HepG2 (cell line): ENCODE data around the gene CTIF. TPM values are rescaled to one million over a fixed set of nuclear protein-coding genes. Genes with fewer than 3 reads are reported as not detected.

ENCODE experiments used
- ATAC-seq: fragments of 200-7000 bp; cut with Tn5 transposase; 3 replicates; pipeline ENCODE4 v1.9.1; 2020; ENCODE audit warnings: mild to moderate bottlenecking, moderate library complexity
- BruUV-seq: library from RNA; stranded (reverse); fragments of 400-500 nt; replicated peaks from 2 replicates; lab custom pipeline; 2021; lab: Mats Ljungman, UMichigan
- CTCF ChIA-PET: fragments of 300-600 bp; formaldehyde crosslinking; extraction: SDS; loops from one replicate; lab custom pipeline; 2021; ENCODE audit warnings: low total read pairs, inconsistent platforms, low intra/inter-chr PET ratio; lab: Yijun Ruan, JAX
- POLR2A ChIA-PET: fragments of 350-600 bp; sonication (Branson Sonifier 250); formaldehyde crosslinking; loops from one replicate; lab custom pipeline; 2020; ENCODE audit warnings: antibody characterized with exemption, inconsistent platforms; lab: Yijun Ruan, JAX
- DNase-seq: peaks from one replicate; pipeline ENCODE4 v3.0.0-alpha.2; 2015; ENCODE audit warnings: low spot score
- FAIRE-seq: peaks from 3 replicates; lab custom pipeline; 2011; peaks lifted over from hg19 to GRCh38; lab: Jason Lieb, UNC
- H2AFZ ChIP-seq: one replicate; pipeline ENCODE4 v1.6.1; 2011; ENCODE audit warnings: low read length, inconsistent platforms
- H3K27ac ChIP-seq: fragments of 300-600 bp; 3 replicates; pipeline ENCODE4 v1.8.0; 2011; ENCODE audit warnings: mixed run types, mild to moderate bottlenecking, mixed read lengths, low read length, inconsistent platforms; ENCODE audit not compliant: insufficient read depth; ENCODE audit errors: extremely low read length
- H3K27me3 ChIP-seq, 2 experiments: fragments of 200-600 bp in 1 of 2; 2 replicates in 1 of 2; 3 replicates in 1 of 2; pipeline versions ENCODE4 v1.6.0 to v1.8.0; 2011; ENCODE audit warnings: low read length in 2 of 2, mild to moderate bottlenecking in 2 of 2, moderate library complexity in 2 of 2, inconsistent platforms in 1 of 2; ENCODE audit not compliant: insufficient read depth in 2 of 2, control insufficient read depth in 1 of 2
- H3K36me3 ChIP-seq, 2 experiments: fragments of 200-600 bp in 1 of 2; replicated peaks in 1 of 2; 2 replicates in 1 of 2; 3 replicates in 1 of 2; pipeline versions ENCODE4 v1.5.1 to v1.8.0; 2011; ENCODE audit warnings: low read length in 2 of 2, inconsistent platforms in 1 of 2; ENCODE audit not compliant: insufficient read depth in 2 of 2, control insufficient read depth in 1 of 2
- H3K4me1 ChIP-seq: 2 replicates; pipeline ENCODE4 v1.5.1; 2012; ENCODE audit warnings: low read length, inconsistent platforms; ENCODE audit not compliant: insufficient read depth
- H3K4me2 ChIP-seq: 2 replicates; pipeline ENCODE4 v1.6.0; 2011; ENCODE audit warnings: low read depth, low read length, inconsistent platforms
- H3K4me3 ChIP-seq, 3 experiments: fragments of 200-600 bp in 1 of 3; sonication (generic), shearing (Covaris generic) in 1 of 3; replicated peaks in 1 of 3; 2 replicates each; pipeline ENCODE4 v1.5.1; 2011 to 2016; ENCODE audit warnings: low read length in 3 of 3, inconsistent platforms in 2 of 3, low read depth in 2 of 3, mild to moderate bottlenecking in 2 of 3, control low read depth in 1 of 3, mixed read lengths in 1 of 3; ENCODE audit not compliant: insufficient read depth in 1 of 3
- H3K79me2 ChIP-seq: one replicate; pipeline ENCODE4 v1.6.1; 2011; ENCODE audit warnings: low read length, inconsistent platforms; ENCODE audit not compliant: insufficient read depth
- H3K9ac ChIP-seq: 2 replicates; pipeline ENCODE4 v1.6.0; 2011; ENCODE audit warnings: mild to moderate bottlenecking, low read depth, low read length, inconsistent platforms; ENCODE audit not compliant: insufficient read depth
- H3K9me3 ChIP-seq: 2 replicates; pipeline ENCODE4 v1.5.1; 2012; ENCODE audit warnings: mild to moderate bottlenecking, low read length
- H4K20me1 ChIP-seq: 2 replicates; pipeline ENCODE4 v1.6.0; 2011; ENCODE audit warnings: inconsistent platforms, mild to moderate bottlenecking, low read length, moderate library complexity; ENCODE audit not compliant: insufficient read depth
- ARNTL ChIP-seq: sonication (generic); formaldehyde crosslinking; IDR thresholded peaks from 2 replicates; pipeline ENCODE4 v1.4.0; 2020; ENCODE audit warnings: mild to moderate bottlenecking, missing genetic modification reagents
- GMEB1 ChIP-seq: sonication (generic); formaldehyde crosslinking; IDR thresholded peaks from 2 replicates; pipeline ENCODE4 v1.5.1; 2020; ENCODE audit warnings: missing genetic modification reagents, mild to moderate bottlenecking, borderline replicate concordance
- HIVEP1 ChIP-seq: sonication (generic); formaldehyde crosslinking; IDR thresholded peaks from 2 replicates; pipeline ENCODE4 v1.4.0; 2020; ENCODE audit warnings: mild to moderate bottlenecking, missing genetic modification reagents
- RARG ChIP-seq: sonication (generic); formaldehyde crosslinking; IDR thresholded peaks from 2 replicates; pipeline ENCODE4 v1.4.0; 2020; ENCODE audit warnings: low read depth, mild to moderate bottlenecking, missing genetic modification reagents
- RBM39 ChIP-seq: fragments of 200-400 bp; formaldehyde crosslinking; IDR thresholded peaks from one replicate; pipeline ENCODE4 v1.6.1; 2018; ENCODE audit warnings: antibody characterized with exemption, mild to moderate bottlenecking, low read depth, low read length; ENCODE audit not compliant: poor library complexity, severe bottlenecking
- SP2 ChIP-seq: sonication (generic); formaldehyde crosslinking; IDR thresholded peaks from 2 replicates; pipeline ENCODE4 v1.5.1; 2020; ENCODE audit warnings: mild to moderate bottlenecking, missing genetic modification reagents
- SRSF4 ChIP-seq: fragments of 200-400 bp; formaldehyde crosslinking; IDR thresholded peaks from one replicate; pipeline ENCODE4 v1.6.1; 2018; ENCODE audit warnings: mild to moderate bottlenecking, low read depth, low read length, moderate library complexity; ENCODE audit not compliant: poor library complexity, severe bottlenecking
- TBP ChIP-seq: sonication (generic); formaldehyde crosslinking; IDR thresholded peaks from 2 replicates; pipeline ENCODE4 v1.5.0; 2020; ENCODE audit warnings: missing genetic modification reagents
- ZBTB3 ChIP-seq: sonication (generic); formaldehyde crosslinking; IDR thresholded peaks from 2 replicates; pipeline ENCODE4 v1.4.0; 2020; ENCODE audit warnings: low read depth, mild to moderate bottlenecking, moderate library complexity, missing genetic modification reagents, borderline replicate concordance
- ZNF263 ChIP-seq: sonication (generic); formaldehyde crosslinking; IDR thresholded peaks from 2 replicates; pipeline ENCODE4 v1.4.0; 2020; ENCODE audit warnings: missing genetic modification reagents
- ZNF430 ChIP-seq: sonication (generic); formaldehyde crosslinking; IDR thresholded peaks from 2 replicates; pipeline ENCODE4 v1.9.0; 2021; ENCODE audit warnings: mild to moderate bottlenecking, missing genetic modification reagents
- ZNF737 ChIP-seq: sonication (generic); formaldehyde crosslinking; IDR thresholded peaks from 2 replicates; pipeline ENCODE4 v1.5.0; 2020; ENCODE audit warnings: missing genetic modification reagents, mild to moderate bottlenecking, borderline replicate concordance
- WGBS: methylation state at CpG from one replicate; pipeline ENCODE4 v1.1.6; 2017; ENCODE audit warnings: low lambda C conversion rate; 5-methylcytosine and 5-hydroxymethylcytosine counted together
- in situ Hi-C: cut with HindIII; loops from 2 replicates; pipeline ENCODE4 v1.10.0; 2017; ENCODE audit warnings: low pct_unique_long_range_greater_than_20kb; ENCODE audit not compliant: extremely low pct_ligation_motif_present
- intact Hi-C: fragments of 100-400 bp; cut with micrococcal nuclease; formaldehyde crosslinking; loops from one replicate; pipeline ENCODE4 v1.10.0; 2022; ENCODE audit not compliant: unreplicated experiment
- polyA plus RNA-seq, 8 experiments: library from polyadenylated mRNA; depleted of rRNA in 3 of 8; stranded (reverse) in 7 of 8; unstranded in 1 of 8; fragments of >200 nt; fragmentation: Illumina TruSeq in 4 of 8; extraction: Trizol in 4 of 8; gene quantifications; 2 replicates each; pipeline versions ENCODE4 v1.2.1 to v1.2.3, GENCODE V29; 2011 to 2016; ENCODE audit warnings: low read depth in 4 of 8, missing spikeins in 1 of 8, mixed read lengths in 1 of 8; ENCODE audit not compliant: insufficient read depth in 1 of 8
- total RNA-seq, 5 experiments: library from RNA; depleted of rRNA; stranded (reverse); fragments of >200 nt; fragmentation: Illumina TruSeq; extraction: Trizol; gene quantifications; 2 replicates each; pipeline ENCODE4 v1.2.3, GENCODE V29; 2016; ENCODE audit warnings: low read depth in 1 of 5

CTIF gene
- total and polyA plus RNA-seq, 2 of the 13 experiments (the other 11 are each of a cell fraction or from before 2014, with no cell fraction given) = 18.2 to 28.0 TPM

GRCh38 chr18:48828691-48829442, 290.0 kb downstream of the CTIF start (continued):
- no peak for TF ChIP-seq GMEB1
- no peak for TF ChIP-seq ZBTB3

GRCh38 chr18:48829443-48830149, 290.8 kb downstream of the CTIF start:
- Histone ChIP-seq H3K4me1 (no peaks in the 10 kb centered on the region), H3K36me3 (peaks cover 3 to 29% of the 10 kb centered on the region in 2 experiments; a peak in 4 of 5 replicates), H3K9me3 (no peaks in the 10 kb centered on the region), H3K79me2 (no peaks in the 10 kb centered on the region), H2AFZ (no peak overlapping the region), H3K27ac (no peak overlapping the region), H3K4me2 (no peak overlapping the region), H3K4me3 (no peak overlapping the region), H3K9ac (no peak overlapping the region), H3K27me3 (no peaks in the 10 kb centered on the region), H4K20me1 (no peaks in the 10 kb centered on the region)
- in situ Hi-C loops = no loop called here
- ChIA-PET POLR2A (no interaction called here), CTCF (no interaction called here)
- TF ChIP-seq ZNF737 (CRISPR knock-in tag) (no peak), SP2 (CRISPR knock-in tag) (no peak), RARG (no peak), HIVEP1 (no peak), SRSF4 (no peak), ARNTL (CRISPR knock-in tag) (no peak), ZNF430 (no peak), ZNF263 (CRISPR knock-in tag) (no peak), RBM39 (no peak), TBP (no peak)
- WGBS = 100% methylated on average over 9 of the region's 13 CpGs
- no peak for FAIRE-seq
- no peak for DNase-seq
- no peak for ATAC-seq
- no TSS peak for BruUV-seq
- intact Hi-C loops = no loop called here
